Rectal smooth muscle tissue (tissue), 1 donor: ENCODE data around the gene KRTAP4-12.
"Not testable (repeated sequence)": the region's sequence is repeated elsewhere in the genome, so short reads cannot be mapped to it uniquely, and the experiment has no call there.

ENCODE experiments used
- H3K27ac ChIP-seq: one replicate; pipeline ENCODE4 v1.7.0; 2013; ENCODE audit warnings: low read depth, low read length, inconsistent platforms
- H3K27me3 ChIP-seq: one replicate; pipeline ENCODE4 v1.7.0; 2013; ENCODE audit warnings: low read length; ENCODE audit not compliant: control insufficient read depth, insufficient read depth
- H3K36me3 ChIP-seq: one replicate; pipeline ENCODE4 v1.7.0; 2013; ENCODE audit warnings: low read length; ENCODE audit not compliant: control insufficient read depth, insufficient read depth
- H3K4me1 ChIP-seq: one replicate; pipeline ENCODE4 v1.7.0; 2013; ENCODE audit warnings: low read length; ENCODE audit not compliant: control insufficient read depth, insufficient read depth
- H3K4me3 ChIP-seq: one replicate; pipeline ENCODE4 v1.7.0; 2013; ENCODE audit warnings: low read length
- H3K9ac ChIP-seq: one replicate; pipeline ENCODE4 v1.7.0; 2013; ENCODE audit warnings: low read length

KRTAP4-12 gene

DNA sequence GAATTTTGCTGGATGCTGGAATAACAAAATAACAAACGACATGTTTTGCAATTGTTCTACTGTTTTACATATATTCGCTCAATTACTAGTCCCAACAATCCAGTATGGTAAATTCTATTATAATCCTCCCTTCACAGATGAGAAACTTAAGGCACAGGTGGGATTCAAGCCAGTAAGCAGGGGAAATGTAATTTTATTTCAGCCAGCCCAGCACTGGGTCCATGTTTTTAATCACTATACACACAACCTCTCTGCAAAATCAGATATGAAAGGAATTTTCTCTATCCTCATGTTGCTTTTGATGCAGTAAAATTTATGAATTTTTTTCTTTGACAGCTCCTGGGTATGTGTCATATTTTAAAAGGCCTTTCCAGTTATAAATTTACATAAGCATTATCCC lies 21.3 kb upstream of the KRTAP4-12 start:
- Histone ChIP-seq H3K36me3 (no peaks in the 10 kb centered on the region), H3K9ac (no peak overlapping the region), H3K4me3 (no peak overlapping the region), H3K27ac (no peak overlapping the region), H3K4me1 (no peaks in the 10 kb centered on the region), H3K27me3 (no peaks in the 10 kb centered on the region)

DNA sequence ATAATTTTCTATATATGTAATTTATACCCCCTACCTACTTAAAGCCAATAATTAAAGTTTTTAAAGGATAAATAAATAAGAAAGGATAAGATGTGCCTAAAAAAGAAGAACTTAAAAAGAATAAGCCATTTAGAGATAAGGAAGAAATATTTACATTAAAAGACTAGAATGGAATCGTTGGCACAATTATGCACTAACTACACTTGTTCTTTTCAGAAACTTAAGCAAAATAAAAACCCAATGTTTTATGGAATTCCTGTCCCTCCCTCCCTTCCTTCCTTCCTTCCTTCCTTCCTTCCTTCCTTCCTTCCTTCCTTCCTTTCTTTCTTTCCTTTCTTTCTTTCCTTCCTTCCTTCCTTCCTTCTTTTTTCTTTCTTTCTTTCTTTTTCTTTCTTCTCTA lies 20.9 kb upstream of the KRTAP4-12 start:
- Histone ChIP-seq H3K27me3 (no peaks in the 10 kb centered on the region), H3K36me3 (no peaks in the 10 kb centered on the region), H3K9ac (no peak overlapping the region), H3K4me1 (no peaks in the 10 kb centered on the region), H3K4me3 (no peak overlapping the region), H3K27ac (no peak overlapping the region)

DNA sequence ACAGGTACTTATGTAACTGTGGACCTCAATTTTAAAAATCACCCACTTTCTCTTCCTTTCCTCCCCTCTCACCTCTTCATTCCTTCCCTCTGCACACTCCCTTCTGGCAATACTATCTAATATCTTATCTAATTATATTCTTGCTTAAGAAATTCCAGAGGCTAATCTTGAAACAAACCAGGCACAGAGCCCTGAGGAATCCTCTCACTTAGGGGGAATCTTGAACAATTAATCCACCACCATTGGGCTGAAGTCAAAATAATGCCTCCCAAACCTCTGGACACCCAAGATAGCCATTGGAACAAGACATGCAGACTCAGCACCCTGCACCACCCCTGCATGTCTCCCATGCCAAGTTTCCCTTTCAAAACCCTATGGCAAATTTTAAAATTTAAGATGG lies 17.4 kb upstream of the KRTAP4-12 start:
- Histone ChIP-seq H3K9ac (no peak overlapping the region), H3K4me1 (no peaks in the 10 kb centered on the region), H3K36me3 (no peaks in the 10 kb centered on the region), H3K27me3 (no peaks in the 10 kb centered on the region), H3K27ac (no peak overlapping the region), H3K4me3 (no peak overlapping the region)

DNA sequence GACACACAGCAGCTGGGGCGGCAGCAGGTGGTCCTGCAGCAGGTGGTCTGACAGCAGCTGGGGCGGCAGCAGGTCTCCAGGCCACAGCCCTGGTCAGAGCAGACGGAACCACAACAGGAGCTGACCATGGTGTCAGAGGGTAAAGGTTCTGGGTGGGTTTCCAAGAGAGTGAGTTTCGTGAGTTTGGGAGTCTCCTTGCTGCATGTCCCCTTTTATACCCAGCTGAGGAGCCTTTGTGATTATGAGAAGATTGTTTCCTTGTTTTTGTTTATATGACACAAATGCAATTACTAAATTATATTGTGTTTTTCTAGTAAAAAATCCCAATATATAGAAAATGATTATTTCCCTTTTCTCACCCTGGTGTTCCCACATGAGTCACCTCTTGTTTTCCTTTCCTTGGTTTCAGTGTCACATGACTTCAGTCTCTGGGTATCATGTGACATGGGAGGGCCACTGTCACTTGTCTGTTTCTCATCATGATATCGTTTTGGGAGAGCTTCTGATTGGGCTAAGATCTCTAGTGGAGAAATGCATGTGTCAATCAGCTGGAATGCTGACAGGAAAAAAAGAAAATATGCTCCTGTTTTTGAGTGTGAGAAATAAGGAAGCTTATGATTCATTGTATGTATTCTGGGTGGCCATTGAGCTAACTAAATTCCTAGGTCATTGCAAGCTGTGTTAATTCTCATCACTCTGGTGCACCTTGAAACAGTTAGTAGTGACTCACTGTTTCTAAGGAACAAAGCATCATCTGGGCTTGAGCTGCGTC lies 16.6 kb upstream of the KRTAP4-12 start, which contains the start of gene KRTAP4-6:
TSS of gene KRTAP4-6 (minus strand) at position 185 of the 772 bp plus-strand sequence. CDS start at position 128, 57 bp downstream.
- Histone ChIP-seq H3K4me3 (no peak within 1 kb of the TSS), H3K4me1 (no peaks in the 10 kb centered on the region), H3K27me3 (no peaks in the 10 kb centered on the region), H3K27ac (no peak within 1 kb of the TSS), H3K9ac (no peak within 1 kb of the TSS), H3K36me3 (no peaks in the 10 kb centered on the region)

DNA sequence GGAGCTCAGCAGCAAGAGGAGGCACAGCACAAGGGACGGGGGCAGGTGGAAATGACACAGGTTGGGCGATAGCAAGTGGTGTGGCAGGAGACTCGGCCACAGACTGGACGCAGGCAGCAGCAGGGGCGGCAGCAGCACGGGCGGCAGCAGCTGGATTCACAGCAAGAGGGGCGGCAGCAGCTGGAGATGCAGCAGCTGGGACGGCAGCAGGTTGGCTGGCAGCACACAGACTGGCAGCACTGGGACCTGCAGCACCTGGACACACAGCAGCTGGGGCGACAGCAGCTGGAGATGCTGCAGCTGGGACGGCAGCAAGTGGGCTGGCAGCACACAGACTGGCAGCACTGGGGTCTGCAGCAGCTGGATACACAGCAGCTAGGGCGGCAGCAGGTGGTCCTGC lies 15.9 kb upstream of the KRTAP4-12 start:
- H3K36me3 ChIP-seq, H3K4me1 ChIP-seq, H3K27me3 ChIP-seq, H3K9ac ChIP-seq, H3K27ac ChIP-seq, H3K4me3 ChIP-seq: not testable (repeated sequence)

DNA sequence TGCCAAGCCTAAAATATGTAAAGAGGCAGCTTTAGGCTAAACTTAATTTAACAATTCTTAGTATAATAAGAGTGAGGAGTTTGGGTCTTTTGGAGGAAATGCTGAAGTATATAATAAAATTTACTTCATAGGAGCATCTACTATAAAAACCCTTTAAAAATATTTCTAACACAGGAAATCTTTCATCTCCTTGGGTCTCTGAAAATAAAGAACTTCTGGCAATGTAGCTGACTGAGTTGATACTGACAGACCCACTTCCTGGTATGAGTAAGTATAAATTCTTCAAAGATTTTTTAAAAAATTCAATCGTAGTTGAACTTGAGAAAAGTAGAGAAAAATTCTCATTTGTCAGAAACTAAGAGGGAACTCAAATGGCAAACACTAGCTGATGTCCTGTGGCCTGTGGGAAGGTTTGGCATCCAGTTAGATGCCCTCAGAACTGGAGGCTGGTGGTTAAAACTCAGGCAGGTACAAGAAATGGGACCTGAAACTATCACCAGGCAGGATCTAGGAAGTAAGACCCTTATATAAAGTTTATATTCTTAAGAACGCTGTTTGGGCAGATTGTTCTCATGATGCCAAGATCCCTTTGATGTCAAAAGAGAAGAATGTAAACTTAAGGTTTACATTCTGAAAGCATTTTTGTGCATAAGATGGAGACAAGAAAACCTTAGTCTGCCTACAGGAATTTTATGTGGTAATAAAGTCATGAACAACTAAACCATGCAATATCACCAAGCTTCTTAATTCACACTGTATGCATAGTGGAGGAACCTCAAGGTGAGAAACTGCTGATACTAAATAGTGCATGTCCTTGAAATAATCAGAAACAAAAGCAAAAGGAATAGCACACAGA lies 10.1 kb upstream of the KRTAP4-12 start:
- no peaks in the 10 kb centered on the region for H3K4me1 ChIP-seq
- H3K36me3 ChIP-seq, result no peaks in the 10 kb centered on the region
- H3K9ac ChIP-seq, result no peak overlapping the region
- no peaks in the 10 kb centered on the region for H3K27me3 ChIP-seq
- no peak overlapping the region for H3K27ac ChIP-seq
- no peak overlapping the region for H3K4me3 ChIP-seq

DNA sequence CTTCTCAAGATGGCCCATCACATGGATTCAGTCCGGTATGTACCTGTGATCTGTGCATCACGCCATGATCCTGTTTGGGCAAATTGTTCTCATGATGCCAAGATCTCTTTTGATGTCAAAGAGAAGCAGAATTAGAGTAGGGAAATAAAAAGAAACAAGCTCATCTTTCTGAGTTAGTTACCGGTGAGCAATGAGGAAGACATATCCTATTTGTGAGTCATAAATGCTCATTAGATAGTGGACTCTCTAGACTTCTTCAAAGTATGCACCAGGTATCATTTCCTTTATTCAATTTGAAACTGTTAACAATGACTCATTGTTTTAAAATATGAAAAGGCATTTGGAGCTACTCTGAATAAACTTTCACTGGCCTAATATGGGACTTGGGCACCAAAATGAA lies 8.0 kb upstream of the KRTAP4-12 start:
- no peaks in the 10 kb centered on the region for H3K36me3 ChIP-seq
- H3K27ac ChIP-seq, result no peak overlapping the region
- H3K4me3 ChIP-seq, result no peak overlapping the region
- H3K4me1 ChIP-seq, result no peaks in the 10 kb centered on the region
- no peak overlapping the region for H3K9ac ChIP-seq
- no peaks in the 10 kb centered on the region for H3K27me3 ChIP-seq

DNA sequence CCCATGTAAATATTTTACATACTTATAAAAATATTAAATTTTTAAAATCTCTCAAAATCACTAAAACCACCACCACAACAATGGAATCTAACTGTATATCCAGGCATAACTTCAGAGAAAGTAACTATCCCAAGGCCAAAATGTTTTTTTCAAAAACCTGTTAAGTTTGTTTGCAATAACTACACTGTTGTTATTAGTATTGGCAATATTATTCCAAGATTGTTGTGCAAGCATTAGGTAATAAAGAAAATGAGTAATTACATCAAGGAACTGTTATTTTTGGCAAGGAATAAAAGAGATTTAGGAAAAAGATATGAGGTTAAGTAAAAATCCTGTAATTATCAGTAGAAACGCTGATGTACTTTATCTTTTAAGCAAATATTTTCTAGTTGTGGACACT lies 3.4 kb upstream of the KRTAP4-12 start:
- Histone ChIP-seq H3K4me1 (no peaks in the 10 kb centered on the region), H3K27me3 (no peaks in the 10 kb centered on the region), H3K27ac (no peak overlapping the region)

DNA sequence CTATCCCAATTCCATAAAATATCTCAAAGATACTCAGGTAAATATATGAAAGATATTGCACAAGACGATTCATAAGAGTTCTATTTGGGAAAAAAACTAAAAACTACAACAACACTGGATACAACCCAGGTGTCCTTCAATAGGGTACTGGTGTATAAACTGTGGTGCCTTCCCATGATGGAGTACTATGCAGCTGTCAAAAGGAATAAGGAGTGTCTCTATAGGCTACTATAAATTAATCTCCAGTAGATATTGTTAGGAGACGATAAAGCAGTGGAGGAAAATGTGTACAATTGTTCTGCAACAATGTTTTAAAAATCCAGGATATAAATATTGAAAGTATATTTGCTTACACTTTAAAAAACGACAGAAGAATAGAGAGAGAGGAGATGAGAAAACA lies 2.4 kb upstream of the KRTAP4-12 start:
- Histone ChIP-seq H3K4me3 (no peak overlapping the region), H3K27ac (no peak overlapping the region), H3K4me1 (no peaks in the 10 kb centered on the region), H3K36me3 (no peaks in the 10 kb centered on the region), H3K9ac (no peak overlapping the region), H3K27me3 (no peaks in the 10 kb centered on the region)

More for the DNA sequence above, 3.4 kb upstream of the KRTAP4-12 start:
- Histone ChIP-seq H3K36me3 (no peaks in the 10 kb centered on the region), H3K4me3 (no peak overlapping the region), H3K9ac (no peak overlapping the region)

DNA sequence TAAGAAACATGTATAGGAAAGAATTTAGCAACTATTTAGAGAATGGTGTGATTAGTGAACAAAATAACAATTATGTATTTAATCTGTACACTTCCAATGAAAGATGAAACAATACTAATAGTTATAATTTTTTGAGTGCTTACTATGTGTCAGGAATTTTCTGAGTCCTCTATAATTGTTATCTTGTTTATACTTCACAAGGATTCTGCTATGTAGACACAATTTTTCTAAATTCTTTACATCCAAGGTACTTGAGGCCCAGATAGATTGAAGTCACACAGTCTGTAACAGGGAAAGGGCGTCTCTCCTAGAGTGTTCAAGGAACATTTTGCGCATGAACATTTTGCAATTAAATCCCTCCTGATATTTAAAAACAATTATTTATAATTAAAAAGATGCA lies 1.1 kb upstream of the KRTAP4-12 start:
- Histone ChIP-seq H3K4me1 (no peaks in the 10 kb centered on the region), H3K27ac (no peak overlapping the region), H3K36me3 (no peaks in the 10 kb centered on the region), H3K4me3 (no peak overlapping the region), H3K9ac (no peak overlapping the region), H3K27me3 (no peaks in the 10 kb centered on the region)

DNA sequence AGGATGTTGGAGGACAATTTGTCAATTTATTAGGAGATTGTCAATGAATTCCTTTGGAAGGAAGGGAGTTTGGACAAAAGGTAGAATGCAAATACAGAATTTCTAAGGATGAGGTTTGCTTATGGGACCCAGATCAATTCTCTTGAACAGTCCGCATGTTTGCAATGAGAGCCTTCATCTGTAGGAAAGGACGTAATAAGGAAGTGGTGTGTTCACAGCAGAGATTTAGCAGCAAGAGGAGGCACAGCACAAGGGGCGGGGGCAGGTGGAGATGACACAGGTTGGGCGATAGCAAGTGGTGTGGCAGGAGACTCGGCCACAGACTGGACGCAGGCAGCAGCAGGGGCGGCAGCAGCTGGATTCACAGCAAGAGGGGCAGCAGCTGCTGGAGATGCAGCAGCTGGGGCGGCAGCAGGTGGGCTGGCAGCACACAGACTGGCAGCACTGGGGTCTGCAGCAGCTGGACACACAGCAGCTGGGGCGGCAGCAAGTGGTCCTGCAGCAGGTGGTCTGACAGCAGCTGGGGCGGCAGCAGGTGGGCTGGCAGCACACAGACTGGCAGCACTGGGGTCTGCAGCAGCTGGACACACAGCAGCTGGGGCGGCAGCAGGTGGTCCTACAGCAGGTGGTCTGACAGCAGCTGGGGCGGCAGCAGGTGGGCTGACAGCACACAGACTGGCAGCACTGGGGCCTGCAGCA lies 541 bp downstream of the KRTAP4-12 start:
- H3K36me3 ChIP-seq, H3K9ac ChIP-seq, H3K27ac ChIP-seq, H3K27me3 ChIP-seq, H3K4me3 ChIP-seq, H3K4me1 ChIP-seq: not testable (repeated sequence)

DNA sequence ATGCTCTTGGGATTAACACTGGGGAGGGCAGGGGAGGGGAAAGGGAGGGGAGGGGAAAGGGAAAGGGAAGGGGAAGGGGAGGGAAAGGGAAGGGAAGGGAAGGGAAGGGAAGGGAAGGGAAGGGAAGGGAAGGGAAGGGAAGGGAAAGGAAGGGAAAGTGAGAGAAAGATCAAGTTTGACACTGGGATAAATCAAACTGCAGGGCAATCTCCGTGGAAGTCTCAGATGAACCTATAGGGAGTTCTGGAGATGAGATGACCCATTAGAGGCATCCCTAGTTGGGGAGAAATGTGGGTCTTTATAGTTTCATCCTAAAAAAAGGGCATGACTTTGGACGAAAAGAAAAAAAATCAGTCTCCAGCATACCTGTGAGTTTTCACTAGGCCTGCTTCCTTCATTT lies 2.2 kb downstream of the KRTAP4-12 start:
- no peak overlapping the region for H3K27ac ChIP-seq
- H3K4me1 ChIP-seq, result no peaks in the 10 kb centered on the region
- no peak overlapping the region for H3K9ac ChIP-seq
- no peaks in the 10 kb centered on the region for H3K27me3 ChIP-seq
- no peaks in the 10 kb centered on the region for H3K36me3 ChIP-seq
- no peak overlapping the region for H3K4me3 ChIP-seq
